Liver (tissue), 3 donors: ENCODE measurements around the gene ST6GAL1.

Experiments used
- FOXA1 ChIP-seq: IDR thresholded peaks from 2 replicates; pipeline ENCODE4 v1.6.1; 2016; ENCODE audit warnings: antibody characterized with exemption
- RAD21 ChIP-seq, 2 donors: IDR thresholded peaks; 2 replicates each; pipeline ENCODE4 v1.6.1; 2016; ENCODE audit warnings: antibody characterized with exemption in 2 of 2, mild to moderate bottlenecking in 2 of 2
- YY1 ChIP-seq: IDR thresholded peaks from 2 replicates; pipeline ENCODE4 v1.6.1; 2016; ENCODE audit warnings: antibody characterized with exemption, mild to moderate bottlenecking
- TF ChIP-seq, protein P1 (sequence below): fragments of 150-350 bp; IDR thresholded peaks from 2 replicates; pipeline ENCODE4 v1.5.1; 2017; ENCODE audit warnings: improper control_type of control experiment, low read depth, low read length; ENCODE audit not compliant: missing input control
- TF ChIP-seq, protein P2 (sequence below): IDR thresholded peaks from 2 replicates; pipeline ENCODE4 v1.6.1; 2016; ENCODE audit warnings: antibody characterized with exemption
- donor health status: healthy.
- donor health status: healthy.

DNA sequence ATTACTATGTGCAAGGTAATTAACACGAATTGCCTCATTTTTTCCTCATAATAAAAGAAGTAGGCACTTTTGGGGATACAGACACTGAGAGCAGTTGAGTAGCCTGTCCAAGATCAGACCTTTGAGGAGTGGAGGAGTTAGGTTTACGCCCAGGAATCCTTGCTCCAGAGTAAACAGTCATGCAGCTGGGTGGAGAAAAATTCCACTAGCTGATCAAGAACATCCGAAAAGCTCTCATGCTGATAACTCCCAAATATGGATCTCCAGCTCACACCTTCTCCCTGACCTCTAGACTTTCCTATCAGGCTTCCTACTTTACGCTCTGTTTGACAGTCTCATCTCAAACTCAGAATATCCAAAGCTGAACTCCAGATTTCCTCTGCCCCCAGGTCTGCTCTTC, 53.3 kb downstream of the ST6GAL1 start:
- TF ChIP-seq YY1 (no peak), FOXA1 (no peak), RAD21 (IDR thresholded peaks at IDR 0.05) (no peak)
- TF ChIP-seq, protein P1, sequence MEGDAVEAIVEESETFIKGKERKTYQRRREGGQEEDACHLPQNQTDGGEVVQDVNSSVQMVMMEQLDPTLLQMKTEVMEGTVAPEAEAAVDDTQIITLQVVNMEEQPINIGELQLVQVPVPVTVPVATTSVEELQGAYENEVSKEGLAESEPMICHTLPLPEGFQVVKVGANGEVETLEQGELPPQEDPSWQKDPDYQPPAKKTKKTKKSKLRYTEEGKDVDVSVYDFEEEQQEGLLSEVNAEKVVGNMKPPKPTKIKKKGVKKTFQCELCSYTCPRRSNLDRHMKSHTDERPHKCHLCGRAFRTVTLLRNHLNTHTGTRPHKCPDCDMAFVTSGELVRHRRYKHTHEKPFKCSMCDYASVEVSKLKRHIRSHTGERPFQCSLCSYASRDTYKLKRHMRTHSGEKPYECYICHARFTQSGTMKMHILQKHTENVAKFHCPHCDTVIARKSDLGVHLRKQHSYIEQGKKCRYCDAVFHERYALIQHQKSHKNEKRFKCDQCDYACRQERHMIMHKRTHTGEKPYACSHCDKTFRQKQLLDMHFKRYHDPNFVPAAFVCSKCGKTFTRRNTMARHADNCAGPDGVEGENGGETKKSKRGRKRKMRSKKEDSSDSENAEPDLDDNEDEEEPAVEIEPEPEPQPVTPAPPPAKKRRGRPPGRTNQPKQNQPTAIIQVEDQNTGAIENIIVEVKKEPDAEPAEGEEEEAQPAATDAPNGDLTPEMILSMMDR, result no peak
- TF ChIP-seq, protein P2, sequence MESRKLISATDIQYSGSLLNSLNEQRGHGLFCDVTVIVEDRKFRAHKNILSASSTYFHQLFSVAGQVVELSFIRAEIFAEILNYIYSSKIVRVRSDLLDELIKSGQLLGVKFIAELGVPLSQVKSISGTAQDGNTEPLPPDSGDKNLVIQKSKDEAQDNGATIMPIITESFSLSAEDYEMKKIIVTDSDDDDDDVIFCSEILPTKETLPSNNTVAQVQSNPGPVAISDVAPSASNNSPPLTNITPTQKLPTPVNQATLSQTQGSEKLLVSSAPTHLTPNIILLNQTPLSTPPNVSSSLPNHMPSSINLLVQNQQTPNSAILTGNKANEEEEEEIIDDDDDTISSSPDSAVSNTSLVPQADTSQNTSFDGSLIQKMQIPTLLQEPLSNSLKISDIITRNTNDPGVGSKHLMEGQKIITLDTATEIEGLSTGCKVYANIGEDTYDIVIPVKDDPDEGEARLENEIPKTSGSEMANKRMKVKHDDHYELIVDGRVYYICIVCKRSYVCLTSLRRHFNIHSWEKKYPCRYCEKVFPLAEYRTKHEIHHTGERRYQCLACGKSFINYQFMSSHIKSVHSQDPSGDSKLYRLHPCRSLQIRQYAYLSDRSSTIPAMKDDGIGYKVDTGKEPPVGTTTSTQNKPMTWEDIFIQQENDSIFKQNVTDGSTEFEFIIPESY, result no peak
